Activated naive CD4-positive, alpha-beta T cell treated with anti-CD3 and anti-CD28 coated beads, Interleukin-2, amount 50 U/mL, for 72 hours (primary cell): ENCODE measurements around the gene PDE10A. TPM values are rescaled to one million over a fixed set of nuclear protein-coding genes. Genes with fewer than 3 reads are reported as not detected.
"Not testable (repeated sequence)": the region's sequence is repeated elsewhere in the genome, so short reads cannot be mapped to it uniquely, and the experiment has no call there.

Experiments used
- ATAC-seq, 2 donors: fragments of 150-1000 bp; cut with Tn5 transposase; 2 replicates each; pipeline ENCODE4 v1.10.0; 2021; ENCODE audit warnings: mild to moderate bottlenecking in 2 of 2, moderate library complexity in 2 of 2
- DNase-seq, 2 donors: peaks; one replicate each; pipeline ENCODE4 v3.0.0; 2021 to 2022; ENCODE audit warnings: low spot score in 2 of 2
- H3K27ac Mint-ChIP-seq, 2 donors: one replicate each; pipeline ENCODE4 v1.8.0; 2022; ENCODE audit warnings: mild to moderate bottlenecking in 2 of 2, mixed read lengths in 2 of 2
- H3K36me3 Mint-ChIP-seq, 2 donors: one replicate each; pipeline ENCODE4 v1.8.0; 2022; ENCODE audit warnings: mixed read lengths in 2 of 2
- H3K9me3 Mint-ChIP-seq, 2 donors: one replicate each; pipeline ENCODE4 v1.8.0; 2022; ENCODE audit warnings: mixed read lengths in 2 of 2
- total RNA-seq, 2 donors: library from RNA; stranded (reverse); gene quantifications; one replicate each; pipeline ENCODE4 v1.2.3, GENCODE V29; 2022

PDE10A gene
- total RNA-seq, 2 donors from 2014 or later: not detected

DNA sequence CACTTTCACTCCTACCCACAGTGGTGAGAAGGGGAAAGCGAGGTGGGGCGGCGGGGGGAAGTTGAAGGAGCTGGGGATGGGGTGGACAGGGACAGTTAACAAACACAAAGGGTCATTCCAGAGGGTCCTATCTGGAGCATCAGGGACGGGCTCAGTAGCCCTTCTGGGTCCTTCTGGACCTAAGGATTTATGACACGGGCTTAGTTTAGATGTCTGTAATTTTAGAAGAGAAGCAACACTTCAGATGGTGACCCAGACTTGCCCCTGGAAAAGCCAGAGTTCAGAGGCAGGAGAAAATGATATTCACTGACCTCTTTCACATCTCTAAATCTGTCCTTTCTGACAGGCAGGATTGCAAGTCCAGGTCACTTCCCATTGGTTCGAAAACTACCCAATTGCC is 36.3 kb downstream of the PDE10A start:
- peaks cover 9 to 16% of the 10 kb centered on the region in 2 donors for H3K9me3 Mint-ChIP-seq
- no peak overlapping the region for H3K27ac Mint-ChIP-seq
- peaks cover 0 to 7% of the 10 kb centered on the region in 2 donors for H3K36me3 Mint-ChIP-seq
- DNase-seq (no peak), ATAC-seq (no peak)

DNA sequence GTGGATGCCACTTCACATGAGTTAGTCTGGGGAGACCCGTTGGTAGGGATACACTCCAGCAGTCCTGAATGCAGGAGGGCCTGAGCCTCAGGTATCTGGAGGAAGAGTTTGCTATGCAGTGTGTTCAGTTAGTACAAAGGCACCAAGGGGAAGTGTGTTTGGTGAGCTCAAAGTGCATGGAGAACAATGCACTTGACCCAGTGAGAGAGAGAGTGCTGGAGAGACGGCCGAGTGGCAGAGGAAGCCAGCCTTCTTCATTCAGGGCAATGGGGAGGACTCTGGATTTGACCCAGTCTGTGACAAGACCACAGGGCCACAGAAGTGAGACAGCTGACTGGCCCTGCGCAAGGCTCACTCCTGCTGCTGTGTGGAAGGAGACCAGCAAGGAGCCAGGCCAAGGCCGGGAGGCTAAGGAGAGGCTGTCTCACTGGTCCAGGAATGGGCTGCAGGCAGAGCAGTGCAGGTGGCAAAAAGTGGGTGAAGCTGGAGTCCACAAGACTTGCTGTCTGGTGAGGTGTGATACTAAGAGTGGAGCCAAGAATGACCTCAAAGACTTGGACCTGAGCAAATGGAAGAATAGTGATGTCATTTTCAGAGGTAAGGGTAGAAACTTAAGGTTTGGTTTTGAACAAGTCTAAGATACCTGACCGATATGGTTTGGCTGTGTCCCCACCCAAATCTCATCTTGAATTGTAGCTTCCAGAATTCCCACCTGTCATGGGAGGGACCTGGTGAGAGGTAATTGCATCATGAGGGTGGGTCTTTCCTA is 38.0 kb downstream of the PDE10A start:
- Mint-ChIP-seq H3K36me3 (peaks cover 0 to 7% of the 10 kb centered on the region in 2 donors), H3K9me3 (peaks cover 9 to 16% of the 10 kb centered on the region in 2 donors), H3K27ac (no peak overlapping the region)
- no peak for DNase-seq
- no peak for ATAC-seq

DNA sequence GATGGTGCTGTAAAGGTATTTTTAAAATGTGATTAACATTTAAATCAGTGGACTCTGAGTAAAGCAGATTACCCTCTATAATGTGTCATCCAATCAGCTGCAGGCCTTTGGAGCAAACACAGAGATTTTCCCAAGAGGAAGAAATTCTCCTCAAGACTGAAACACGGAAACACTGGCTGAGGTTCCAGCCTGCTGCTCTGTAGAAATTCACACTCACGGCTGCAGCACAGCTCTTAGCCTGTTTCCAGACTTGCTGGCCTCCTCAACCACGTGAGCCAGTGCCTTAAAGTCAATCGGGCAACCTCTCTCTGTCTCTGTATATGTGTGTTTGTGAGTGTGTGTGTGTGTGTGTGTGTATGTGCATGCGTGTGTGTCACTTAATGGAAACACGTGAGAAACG is 41.1 kb downstream of the PDE10A start:
- no peak for ATAC-seq
- DNase-seq: no peak
- H3K27ac Mint-ChIP-seq: no peak overlapping the region
- H3K9me3 Mint-ChIP-seq: peaks cover 9 to 16% of the 10 kb centered on the region in 2 donors
- H3K36me3 Mint-ChIP-seq: peaks cover 0 to 7% of the 10 kb centered on the region in 2 donors

DNA sequence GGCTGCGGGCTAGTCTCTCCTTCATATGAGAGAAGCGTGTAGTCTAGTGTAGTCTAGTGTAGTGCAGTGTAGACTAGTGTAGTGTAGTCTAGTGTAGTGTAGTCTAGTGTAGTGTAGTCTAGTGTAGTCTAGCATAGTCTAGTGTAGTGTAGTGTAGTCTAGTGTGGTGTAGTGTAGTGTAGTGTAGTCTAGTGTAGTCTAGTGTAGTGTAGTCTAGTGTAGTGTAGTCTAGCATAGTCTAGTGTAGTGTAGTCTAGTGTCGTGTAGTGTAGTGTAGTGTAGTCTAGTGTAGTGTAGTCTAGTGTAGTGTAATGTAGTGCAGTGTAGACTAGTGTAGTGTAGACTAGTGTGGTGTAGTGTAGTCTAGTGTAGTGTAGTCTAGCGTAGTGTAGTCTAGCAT is 44.1 kb downstream of the PDE10A start:
- not testable (repeated sequence) for H3K36me3 Mint-ChIP-seq, ATAC-seq, DNase-seq, H3K27ac Mint-ChIP-seq, H3K9me3 Mint-ChIP-seq

DNA sequence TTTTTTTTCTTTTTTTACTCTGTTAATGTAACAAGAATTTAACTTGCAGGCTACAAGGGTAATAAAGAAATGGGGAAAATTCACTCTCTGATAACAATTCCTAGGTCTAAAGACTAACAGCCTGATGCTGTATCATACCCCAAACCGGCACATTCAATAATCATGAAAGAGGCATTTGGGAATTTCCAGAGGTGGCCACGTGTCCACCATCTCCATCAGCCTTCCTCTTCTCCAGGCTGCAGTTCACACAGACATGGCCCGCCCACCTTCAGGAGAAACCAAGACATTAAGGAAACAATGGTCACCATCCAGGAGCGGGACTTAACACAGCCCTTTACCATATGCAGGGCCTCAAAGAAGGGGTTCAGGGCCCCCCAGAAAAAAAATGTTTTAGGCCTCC is 44.8 kb downstream of the PDE10A start:
- DNase-seq (no peak), ATAC-seq (no peak)
- H3K27ac Mint-ChIP-seq: no peak overlapping the region
- peaks cover 3 to 4% of the 10 kb centered on the region in 2 donors for H3K9me3 Mint-ChIP-seq
- H3K36me3 Mint-ChIP-seq: no peaks in the 10 kb centered on the region

DNA sequence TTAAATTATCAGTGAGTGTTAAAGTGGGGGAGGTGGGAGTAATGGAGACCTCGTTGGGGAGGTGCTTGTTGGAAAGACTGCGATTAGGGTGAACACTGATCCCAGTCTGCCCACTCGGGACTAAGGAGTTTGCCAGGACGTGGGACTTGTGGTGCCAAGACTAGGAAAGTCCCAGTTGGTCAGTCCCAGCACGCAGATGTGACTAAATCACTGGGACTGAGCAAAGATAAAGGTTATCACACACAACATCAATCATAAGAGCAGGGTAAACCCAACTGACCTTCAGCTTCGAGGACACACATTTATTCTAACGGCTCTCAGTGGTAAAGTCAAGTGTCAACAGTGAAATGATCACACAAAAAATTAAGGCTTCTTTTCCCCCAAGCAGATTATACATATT is 45.5 kb downstream of the PDE10A start:
- Mint-ChIP-seq H3K36me3 (no peaks in the 10 kb centered on the region), H3K9me3 (peaks cover 4 to 6% of the 10 kb centered on the region in 2 donors), H3K27ac (no peak overlapping the region)
- no peak for ATAC-seq
- no peak for DNase-seq

DNA sequence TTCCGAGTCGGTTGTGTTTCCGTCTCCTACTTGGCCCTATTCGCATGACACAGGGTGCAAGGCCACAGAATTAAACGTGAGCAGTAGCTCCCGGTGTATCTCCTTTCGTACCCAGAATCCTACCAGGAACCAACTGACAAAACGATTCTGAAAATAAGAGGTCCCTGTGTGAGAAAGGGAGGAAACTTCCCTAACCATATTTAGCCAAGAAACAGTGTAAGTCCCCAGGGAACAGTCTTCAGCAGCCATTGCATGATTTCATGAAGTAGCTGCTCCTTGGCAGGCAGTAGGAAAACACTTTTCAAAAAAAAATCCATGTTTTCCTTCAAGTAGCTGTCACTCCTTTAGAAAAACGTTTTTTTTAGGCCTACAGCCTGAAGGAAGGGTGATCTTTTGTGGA is 46.9 kb downstream of the PDE10A start:
- H3K27ac Mint-ChIP-seq: no peak overlapping the region
- no peaks in the 10 kb centered on the region for H3K36me3 Mint-ChIP-seq
- DNase-seq: no peak
- H3K9me3 Mint-ChIP-seq: peaks cover 4 to 11% of the 10 kb centered on the region in 2 donors
- no peak for ATAC-seq

DNA sequence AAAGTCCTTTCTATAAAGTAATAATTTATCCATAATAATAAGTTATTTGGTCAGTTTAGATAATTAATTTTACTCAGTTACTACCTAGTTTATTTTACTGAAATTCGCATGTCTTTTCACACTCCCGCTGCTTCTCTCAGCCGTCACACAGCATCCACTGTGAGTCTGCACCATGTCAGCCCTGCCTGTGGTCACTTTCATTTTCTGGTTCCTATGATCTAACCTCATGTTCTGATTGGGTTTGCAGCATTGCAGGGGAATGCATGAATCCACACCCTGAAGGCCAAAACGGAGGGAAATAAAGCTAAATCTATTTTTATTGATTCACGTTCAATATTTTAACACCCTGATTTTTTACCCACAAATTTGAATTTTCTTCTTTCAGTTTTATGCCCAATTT is 47.4 kb downstream of the PDE10A start:
- no peak for DNase-seq
- Mint-ChIP-seq H3K27ac (no peak overlapping the region), H3K36me3 (no peaks in the 10 kb centered on the region), H3K9me3 (peaks cover 7 to 11% of the 10 kb centered on the region in 2 donors)
- no peak for ATAC-seq

DNA sequence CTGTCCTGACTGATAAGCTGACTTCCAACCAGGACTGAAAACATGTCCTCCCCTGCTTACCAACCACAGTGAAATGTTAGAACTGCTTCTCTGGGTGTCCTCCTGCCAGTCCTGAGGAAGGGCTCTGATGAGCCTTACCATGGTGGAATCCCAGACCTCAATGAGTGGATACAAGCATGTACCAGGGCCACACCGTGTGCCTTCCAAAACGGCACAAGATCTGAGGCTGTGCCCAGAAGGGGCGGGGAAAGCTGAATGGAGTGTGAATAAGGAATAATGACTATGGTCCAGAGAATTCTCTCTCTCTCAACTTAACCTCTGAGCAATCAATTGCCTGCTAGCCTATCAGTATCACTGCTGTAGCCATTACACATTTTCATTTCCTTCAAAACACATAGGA is 51.7 kb downstream of the PDE10A start:
- DNase-seq (no peak), ATAC-seq (no peak)
- Mint-ChIP-seq H3K27ac (no peak overlapping the region), H3K9me3 (peaks cover 7 to 11% of the 10 kb centered on the region in 2 donors), H3K36me3 (no peaks in the 10 kb centered on the region)

DNA sequence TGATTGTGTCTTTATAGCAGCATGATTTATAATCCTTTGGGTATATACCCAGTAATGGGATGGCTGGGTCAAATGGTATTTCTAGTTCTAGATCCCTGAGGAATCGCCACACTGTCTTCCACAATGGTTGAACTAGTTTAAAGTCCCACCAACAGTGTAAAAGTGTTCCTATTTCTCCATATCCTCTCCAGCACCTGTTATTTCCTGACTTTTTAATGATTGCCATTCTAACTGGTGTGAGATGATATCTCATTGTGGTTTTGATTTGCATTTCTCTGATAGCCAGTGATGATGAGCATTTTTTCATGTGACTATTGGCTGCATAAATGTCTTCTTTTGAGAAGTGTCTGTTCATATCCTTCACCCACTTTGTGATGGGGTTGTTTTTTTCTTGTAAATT is 54.5 kb downstream of the PDE10A start:
- not testable (repeated sequence) for H3K27ac Mint-ChIP-seq, DNase-seq, H3K36me3 Mint-ChIP-seq, ATAC-seq, H3K9me3 Mint-ChIP-seq

DNA sequence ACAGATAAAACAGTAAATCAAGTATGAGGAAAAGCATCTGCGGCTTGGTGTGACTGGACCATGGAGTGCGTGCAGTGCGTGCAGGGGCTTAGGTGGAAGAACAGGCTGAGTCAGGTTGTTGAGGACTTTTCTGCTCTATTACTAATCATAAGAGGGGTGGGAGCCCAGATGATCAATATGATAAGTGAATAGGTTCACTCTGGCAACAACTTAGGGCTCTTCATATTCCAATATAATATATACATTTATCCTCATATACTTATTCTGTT is 56.4 kb downstream of the PDE10A start:
- ATAC-seq: no peak
- no peaks in the 10 kb centered on the region for H3K36me3 Mint-ChIP-seq
- H3K9me3 Mint-ChIP-seq: peaks cover under 1 to 3% of the 10 kb centered on the region in 2 donors
- DNase-seq: no peak
- no peak overlapping the region for H3K27ac Mint-ChIP-seq

DNA sequence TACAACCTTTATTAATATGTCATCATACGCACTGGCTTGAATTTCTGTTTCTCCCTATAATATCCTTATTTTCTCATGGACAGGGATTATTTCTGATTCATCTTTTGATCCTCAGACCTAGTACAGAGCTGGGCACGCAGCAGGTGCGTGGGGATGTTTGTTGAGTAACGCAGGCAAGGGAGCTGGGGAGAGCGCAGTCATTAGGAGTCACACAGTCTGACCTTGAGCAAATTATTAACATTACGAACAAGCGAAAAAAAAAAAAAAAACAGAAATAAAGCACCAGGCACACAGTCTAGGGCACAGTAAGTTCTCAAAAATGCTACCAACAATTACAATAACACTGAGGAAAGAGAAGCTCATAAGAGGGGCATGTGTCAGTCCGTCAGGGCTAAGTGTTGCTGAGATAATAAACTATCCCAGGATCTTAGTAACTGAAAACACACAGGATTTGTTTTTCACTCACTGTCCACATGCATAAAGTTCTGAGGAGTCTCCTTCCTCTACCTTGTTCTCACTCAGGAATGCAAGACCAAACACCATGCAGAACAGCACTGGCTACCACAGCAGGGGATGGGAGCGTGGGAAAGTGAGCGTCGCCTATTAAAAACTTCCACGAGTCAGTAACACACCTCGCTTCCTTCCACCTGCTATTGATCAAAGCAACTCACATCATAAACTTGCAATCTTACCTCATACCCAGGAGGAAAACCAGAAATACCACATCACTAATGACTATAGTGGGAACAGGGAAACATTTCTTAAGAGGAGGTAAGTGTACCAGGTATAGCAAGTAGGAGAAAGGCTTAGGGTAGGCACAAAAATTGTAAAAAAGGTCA is 56.9 kb downstream of the PDE10A start:
- no peak for ATAC-seq
- H3K36me3 Mint-ChIP-seq: no peaks in the 10 kb centered on the region
- no peak overlapping the region for H3K27ac Mint-ChIP-seq
- no peak for DNase-seq
- peaks cover 0 to 3% of the 10 kb centered on the region in 2 donors for H3K9me3 Mint-ChIP-seq

DNA sequence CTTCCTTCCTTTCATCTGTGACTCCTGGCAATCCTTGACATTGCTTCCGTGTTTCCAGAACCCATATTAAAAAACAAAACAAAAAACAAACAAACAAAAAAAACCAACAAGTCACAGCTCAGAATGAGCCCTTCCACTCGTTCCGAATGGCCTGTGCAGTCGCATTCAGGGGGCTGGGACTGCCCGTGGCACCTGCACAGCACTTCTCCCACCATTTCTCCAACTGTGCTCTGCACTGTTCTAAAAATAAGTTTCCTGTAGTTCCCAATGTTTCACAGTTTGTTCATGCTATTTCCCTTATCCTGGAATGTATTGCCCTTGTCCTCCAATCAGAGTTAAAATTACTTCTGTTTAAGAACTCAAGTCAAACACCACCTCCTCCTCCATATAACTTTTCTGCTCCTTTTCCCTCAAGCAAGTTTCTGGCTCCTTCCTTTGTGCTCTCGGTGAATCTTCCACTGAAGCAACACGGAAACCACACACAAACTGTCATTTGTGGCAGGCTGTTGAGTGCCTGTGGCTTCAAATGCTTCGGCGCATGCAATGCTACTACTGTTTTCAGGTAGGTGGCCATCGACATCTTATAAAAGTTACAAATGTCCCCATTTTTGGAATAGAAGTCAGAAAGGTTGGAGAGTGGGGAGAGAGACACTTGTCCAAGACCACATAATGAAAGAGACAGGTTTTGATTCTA is 57.7 kb downstream of the PDE10A start:
- Mint-ChIP-seq H3K27ac (no peak overlapping the region), H3K36me3 (peaks cover 0 to 7% of the 10 kb centered on the region in 2 donors), H3K9me3 (peaks cover 7 to 8% of the 10 kb centered on the region in 2 donors)
- ATAC-seq (no peak), DNase-seq (no peak)

DNA sequence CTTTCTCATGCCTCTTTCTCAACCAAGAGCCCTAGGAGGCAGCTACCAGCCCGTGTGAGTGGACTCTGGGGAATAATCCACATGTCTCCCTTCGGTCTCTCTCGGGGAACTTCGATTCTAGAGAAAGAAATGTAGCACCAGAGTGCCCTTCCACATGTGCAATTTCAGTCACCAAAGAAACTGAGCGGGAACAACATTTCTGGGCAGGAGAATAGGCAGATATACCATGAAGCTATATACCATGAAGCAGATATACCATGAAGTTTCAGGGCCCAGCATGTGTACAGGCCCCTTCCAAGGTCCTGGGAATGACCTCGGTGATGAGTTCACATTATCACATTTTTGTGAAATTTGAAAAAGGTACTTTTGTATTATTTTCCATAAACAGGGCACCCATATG is 60.8 kb downstream of the PDE10A start:
- no peak for DNase-seq
- ATAC-seq: no peak
- peaks cover 8 to 9% of the 10 kb centered on the region in 2 donors for H3K9me3 Mint-ChIP-seq
- H3K36me3 Mint-ChIP-seq: peaks cover 0 to 7% of the 10 kb centered on the region in 2 donors
- H3K27ac Mint-ChIP-seq: no peak overlapping the region

DNA sequence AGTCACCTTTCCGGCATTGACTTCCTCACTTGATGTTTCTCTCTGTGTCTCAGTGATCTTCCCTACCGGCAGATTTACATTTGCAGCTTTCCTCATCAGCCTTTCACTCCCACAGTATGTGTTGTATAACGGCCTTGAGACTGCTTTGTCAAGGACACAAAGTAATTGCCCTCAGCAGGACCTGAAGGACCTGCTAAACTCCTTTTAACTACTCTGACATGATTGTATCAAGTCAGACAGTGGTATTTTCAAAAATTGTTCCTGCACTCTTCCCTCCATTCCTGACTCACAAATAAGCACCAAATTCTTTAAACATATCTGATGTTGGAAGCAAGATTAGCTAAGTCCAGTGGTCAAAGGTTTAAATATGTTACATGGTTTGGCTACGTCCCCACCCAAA is 62.4 kb downstream of the PDE10A start:
- no peak for DNase-seq
- Mint-ChIP-seq H3K27ac (no peak overlapping the region), H3K9me3 (peaks cover 12 to 13% of the 10 kb centered on the region in 2 donors), H3K36me3 (peaks cover 0 to 7% of the 10 kb centered on the region in 2 donors)
- ATAC-seq: no peak

DNA sequence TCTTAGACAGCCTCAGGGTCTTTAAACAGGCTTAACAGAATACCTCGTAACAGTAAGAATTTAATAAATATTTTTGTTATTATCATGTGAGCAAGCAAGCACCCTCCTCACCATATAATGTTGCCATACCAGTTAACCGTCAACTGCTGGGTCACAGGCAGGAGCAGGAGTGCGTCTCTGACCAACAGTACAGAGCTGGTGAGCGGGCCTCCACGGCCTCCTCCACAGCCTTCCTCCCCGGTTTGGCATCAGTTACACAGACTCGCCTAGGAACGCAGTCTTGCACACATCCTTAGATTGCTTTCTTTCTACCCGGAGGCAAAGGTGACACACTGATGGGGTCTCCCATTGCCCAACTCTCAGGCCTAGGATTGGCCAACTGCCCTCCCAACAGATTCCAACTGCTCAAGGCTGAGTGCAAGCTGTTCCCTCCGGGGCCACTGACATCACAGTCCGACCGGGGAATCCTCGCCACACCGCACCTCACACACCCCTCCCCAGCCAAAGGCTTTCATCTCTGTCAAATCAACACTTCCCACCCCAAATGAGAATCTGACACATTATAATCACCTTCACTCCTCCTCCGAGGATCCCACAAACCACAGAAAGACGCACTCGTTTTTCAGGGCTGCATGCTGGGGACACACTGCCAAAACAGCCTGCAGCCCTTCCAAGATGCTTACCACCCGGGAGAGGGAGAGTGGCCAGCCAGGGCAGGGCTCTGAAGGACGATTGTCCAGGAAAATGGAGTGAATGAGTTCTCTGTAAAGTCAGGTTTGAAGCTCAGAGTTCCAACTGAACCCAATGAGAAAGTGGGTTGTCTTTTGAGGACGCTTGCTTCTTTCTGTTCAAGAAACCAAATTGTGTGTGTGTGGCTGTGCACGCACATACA is 63.2 kb downstream of the PDE10A start:
- Mint-ChIP-seq H3K27ac (no peak overlapping the region), H3K36me3 (peaks cover 0 to 7% of the 10 kb centered on the region in 2 donors), H3K9me3 (peaks cover 12 to 13% of the 10 kb centered on the region in 2 donors)
- ATAC-seq (no peak), DNase-seq (no peak)
